GM19324 (cell line): ENCODE data around the gene CNEP1R1.
"Not testable (repeated sequence)": the region's sequence is repeated elsewhere in the genome, so short reads cannot be mapped to it uniquely, and the experiment has no call there.

Experiments
- ATAC-seq: cut with Tn5 transposase; IDR thresholded peaks from one replicate; pipeline ENCODE4 v1.9.1; 2021; ENCODE audit warnings: mild to moderate bottlenecking, moderate library complexity; ENCODE audit not compliant: unreplicated experiment, low FRiP score

The CNEP1R1 gene

DNA sequence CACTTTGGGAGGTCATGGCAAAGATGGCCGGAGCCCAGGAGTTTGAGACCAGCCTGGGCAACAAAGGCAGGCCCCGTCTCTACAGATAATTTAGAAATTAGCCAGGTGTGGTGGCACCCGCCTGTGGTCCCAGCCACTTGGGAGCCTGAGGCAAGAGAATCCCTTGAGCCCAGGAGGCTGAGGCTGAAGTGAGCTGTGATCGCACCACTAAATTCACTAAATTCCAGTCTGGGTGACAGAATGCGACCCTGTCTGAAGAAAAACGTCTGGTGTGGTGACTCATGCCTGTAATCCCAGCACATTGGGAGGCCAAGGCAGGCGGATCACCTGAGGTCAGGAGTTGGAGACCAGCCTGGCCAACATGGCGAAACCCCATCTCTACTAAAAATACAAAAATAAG lies 10.8 kb upstream of the CNEP1R1 start:
- ATAC-seq: not testable (repeated sequence)

DNA sequence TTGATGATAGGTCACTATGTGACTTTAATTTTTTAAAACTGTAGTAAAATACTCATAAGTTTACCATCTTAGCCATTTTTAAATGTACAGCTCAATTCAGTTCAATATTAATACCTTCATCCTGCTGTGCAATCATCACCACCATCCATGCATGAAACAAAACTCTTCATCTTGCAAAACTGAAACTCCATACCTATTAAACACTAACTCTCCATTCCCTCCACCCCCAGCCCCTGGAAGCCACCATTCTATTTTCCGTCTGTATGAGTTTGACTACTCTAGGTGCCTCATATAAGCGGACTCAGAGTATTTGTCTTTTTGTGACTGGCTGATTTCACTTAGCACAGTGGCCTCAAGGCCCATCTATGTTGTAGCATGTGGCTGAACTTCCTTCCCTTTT lies 9.4 kb upstream of the CNEP1R1 start:
- ATAC-seq: no peak

DNA sequence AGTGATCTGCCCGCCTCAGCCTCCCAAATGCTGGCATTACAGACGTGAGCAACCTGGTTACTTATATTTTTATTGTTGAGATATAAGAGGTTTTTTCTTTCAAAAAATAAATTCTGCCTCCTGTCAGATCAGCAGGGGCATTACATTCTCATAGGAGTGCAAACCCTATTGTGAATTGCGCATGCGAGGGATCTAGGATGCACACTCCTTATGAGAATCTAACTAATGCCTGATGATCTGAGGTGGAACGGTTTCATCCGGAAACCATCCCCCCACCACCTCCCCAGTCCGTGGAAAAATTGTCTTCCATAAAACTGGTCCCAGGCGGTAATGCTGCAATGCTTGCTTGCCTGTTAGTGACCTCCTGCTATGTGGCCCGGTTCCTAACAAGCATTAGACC lies 7.5 kb upstream of the CNEP1R1 start:
- no peak for ATAC-seq

DNA sequence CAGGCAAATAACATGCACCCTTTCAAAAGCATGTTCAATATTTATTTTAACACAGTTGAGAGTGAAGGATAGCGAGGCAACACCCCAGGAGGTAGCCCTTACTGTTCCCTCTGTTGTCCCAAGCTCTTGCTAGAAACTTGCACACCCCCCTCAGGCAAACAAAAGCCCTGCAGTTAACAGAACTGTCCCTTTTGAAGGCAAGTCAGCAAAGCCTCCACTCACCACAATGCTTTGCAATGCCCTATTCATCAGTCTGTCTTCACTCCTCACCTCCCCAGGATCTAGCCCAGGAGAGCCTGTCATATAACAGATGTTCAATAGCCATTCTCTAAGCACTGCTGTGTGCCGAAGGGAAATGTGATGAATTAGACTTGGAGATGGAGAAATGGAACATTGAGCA lies 3.5 kb upstream of the CNEP1R1 start:
- ATAC-seq: no peak

DNA sequence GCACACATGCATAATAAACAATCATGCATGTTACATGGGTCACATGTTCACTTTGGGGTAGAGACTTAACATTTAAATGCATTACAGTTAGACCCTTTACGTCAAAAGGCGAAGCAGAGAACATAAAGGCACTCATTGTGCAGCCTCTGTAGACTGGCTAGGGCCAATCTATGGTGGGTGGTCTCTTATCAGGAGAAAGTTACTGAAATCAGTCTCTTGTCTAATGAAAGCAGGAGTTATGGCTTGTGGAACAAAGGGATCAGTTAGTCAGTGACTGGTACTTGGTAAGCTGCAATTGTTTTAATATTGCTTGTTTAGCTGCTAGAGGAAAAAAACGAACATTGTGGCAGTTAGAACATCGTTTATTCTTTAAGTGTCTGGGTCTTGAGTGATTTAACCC lies 1.4 kb upstream of the CNEP1R1 start:
- ATAC-seq: no peak

DNA sequence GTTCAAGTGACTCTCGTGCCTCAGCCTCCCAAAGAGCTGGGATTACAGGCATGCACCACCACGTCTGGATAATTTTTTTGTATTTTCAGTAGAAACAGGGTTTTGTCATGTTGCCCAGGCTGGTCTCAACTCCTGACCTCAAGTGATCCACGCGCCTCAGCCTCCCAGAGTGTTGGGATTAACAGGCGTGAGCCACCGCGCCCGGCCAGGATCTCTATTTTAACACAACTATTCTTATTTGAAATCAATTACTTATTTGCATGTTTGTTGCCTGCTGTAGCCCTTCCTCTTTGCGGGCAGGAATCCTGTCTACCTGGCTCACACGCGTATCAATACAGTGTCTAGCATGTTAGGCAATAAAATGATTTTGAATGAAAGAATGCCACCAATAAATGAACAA lies 818 bp upstream of the CNEP1R1 start:
- no peak for ATAC-seq

DNA sequence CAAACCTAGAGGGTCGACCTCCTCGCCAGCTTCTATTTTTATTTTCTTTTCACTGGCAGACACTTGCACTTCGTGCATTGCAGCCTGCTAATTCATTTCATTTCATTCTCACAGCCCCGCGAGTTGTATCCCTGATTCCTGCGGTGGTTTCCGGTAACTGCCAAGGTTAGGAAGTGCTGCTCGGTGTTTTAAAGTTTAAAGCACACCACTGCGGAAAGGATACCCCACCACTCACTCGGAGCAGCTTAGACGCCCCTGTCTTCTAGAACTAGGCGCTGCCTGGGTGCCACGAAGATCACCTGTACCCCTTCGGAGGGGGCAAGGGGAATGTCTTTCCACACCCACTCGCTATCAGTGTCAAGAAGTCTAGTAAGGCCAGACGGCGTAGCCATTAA lies 509 bp downstream of the CNEP1R1 start:
- ATAC-seq: peak; percentile 2

DNA sequence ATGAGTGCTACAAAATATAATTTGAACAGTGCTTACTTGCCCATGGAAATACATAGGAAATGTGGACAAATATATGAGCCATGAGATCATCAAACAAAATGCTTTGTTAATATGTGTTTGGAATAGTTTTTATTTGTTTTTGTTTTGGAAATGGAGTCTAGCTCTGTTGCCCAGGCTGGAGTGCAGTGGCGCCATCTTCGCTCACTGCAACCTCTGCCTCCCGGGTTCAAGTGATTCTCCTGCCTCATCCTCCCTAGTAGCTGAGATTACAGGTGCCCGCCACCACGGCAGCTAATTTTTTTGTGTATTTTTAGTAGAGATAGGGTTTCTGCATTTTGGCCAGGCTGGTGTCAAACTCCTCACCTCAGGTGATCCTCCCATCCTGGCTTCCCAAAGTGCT lies 2.8 kb downstream of the CNEP1R1 start:
- ATAC-seq: no peak

DNA sequence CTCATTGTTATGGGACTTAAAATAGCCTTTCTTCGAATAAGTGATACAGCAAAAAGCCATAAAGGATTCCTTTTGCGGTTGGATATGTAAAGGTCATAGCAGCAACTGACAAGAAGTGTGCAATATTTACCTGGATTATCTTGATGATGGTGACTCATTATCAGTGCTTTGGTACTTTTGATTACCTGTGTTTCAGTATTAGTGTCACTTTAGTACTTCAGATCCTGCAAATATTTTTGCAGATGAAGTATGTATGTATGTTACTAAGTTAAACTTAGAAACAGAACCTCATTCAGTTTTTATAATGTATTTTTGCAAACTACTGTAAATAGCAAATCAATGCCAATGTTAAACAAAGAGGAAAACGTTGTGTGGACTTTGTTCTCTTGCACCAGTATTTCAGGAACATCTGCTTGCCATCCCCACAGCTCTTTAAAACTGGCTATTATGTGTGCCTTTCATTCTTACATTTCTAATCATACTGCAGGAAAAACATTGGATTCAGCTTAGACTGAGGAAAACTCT lies 10.5 kb downstream of the CNEP1R1 start:
- no peak for ATAC-seq

DNA sequence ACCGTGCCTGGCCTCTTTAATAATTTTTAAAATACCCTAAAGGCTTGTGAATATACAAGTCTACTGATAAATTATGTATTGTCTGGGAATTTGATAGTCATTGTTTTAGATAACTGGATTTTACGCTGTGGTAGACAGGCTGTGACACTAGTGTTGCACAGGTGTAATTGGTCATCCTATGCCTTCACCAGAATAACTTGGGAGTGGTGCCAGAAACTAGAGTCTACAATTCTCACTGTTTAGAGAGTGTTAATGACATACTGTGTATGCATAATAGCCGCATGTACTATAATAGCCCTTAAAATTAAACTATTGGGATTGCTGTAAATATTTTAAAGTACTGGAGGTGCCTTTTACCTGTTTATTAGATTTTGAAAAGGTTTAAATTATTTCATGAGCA lies 11.4 kb downstream of the CNEP1R1 start:
- ATAC-seq: no peak

DNA sequence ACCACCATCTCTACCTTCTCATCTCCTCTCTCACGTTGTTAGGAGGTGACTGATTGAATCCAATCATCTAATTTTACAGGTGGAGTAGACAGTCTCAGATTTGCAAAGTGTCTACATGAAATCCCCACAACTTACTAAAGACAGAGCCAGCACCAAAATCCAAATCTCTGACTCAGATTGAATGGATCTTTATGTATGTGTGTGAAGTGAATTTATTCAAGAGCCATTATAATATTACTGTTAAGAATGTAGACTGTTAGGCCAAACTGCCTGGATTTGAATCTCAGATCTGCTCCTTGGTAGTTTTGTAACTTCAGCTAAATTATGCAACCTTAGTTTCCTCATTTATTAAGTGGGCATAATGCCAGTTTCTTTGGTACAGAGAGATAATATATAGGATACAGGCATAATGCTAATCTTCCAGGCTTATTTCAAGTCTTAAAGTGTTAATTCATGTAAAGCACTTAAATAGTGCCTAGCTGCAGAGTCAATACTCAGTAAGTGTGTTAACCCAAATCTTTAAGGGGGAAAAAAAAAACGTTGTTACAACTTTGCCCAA lies 12.7 kb downstream of the CNEP1R1 start:
- ATAC-seq: no peak

DNA sequence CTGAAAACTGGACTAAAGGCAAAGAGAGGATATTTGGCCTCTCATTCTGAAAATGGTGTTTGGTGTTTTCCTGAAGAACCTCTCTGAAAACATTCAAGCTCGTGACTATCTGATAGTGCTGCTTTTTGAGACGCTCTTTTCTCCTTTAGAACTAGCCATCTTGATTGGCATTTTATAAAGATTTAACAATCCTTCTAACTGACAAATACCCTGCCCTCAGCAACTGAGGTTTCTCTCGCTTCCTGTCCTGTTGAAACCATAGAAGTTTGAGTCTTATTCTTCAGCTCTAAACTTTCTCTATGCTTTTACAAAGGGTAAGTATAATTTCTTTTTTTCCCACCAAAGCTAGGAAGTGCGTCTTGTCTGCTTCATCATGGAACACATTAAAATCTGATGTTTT lies 13.3 kb downstream of the CNEP1R1 start:
- ATAC-seq: no peak

DNA sequence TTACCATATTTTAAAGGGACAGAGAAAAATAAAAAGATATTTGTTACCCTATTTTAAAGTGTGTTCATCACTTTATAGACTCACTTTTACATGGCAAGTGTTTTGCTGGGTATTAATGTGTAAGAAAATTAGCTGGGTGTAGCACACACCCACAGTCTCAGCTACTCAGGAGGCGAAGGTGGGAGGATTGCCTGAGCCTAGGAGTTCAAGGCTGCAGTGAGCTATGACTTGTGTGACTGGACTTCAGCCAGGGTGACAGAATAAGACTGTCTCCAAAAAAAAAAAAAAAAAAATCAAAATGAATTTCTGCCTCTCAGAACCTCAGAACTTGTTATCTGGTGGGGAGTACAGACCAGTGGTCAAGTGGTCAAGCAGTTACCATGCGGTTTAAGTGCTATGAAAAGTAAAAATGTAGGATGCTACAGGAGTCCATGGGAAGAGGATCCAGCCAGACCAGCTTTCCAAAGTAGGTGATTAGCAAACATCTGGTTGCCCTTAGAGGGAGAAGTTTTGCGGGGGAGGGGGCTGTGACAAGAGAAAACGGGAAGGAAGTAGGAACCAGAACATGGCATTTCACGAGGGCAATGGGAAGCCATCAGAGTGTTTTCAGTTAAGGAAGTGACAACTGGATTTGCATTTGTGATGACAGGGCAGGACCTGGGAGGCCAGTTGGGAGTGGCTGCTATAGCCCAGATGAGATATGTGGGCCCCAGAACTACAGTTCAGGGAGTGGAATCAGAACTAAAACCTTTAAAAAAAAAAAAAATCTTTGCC lies 13.9 kb downstream of the CNEP1R1 start:
- ATAC-seq: no peak

DNA sequence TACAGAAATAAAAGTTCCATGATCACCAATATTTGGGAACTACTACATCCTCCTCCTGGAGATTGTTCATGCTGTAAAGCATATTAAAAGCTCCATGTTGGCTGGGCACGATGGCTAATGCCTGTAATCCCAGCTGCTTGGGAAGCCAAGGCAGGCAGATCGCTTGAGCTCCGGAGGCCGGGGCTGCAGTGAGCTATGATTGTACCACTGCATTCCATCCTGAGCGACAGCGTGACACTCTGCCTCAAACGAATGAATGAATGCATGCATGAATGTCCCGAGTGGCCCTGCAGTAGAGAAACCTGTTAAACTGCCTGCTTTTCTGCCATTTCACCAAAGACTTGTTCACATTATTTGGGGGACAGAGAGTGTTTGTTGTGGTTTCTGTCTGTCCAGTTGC lies 15.0 kb downstream of the CNEP1R1 start:
- no peak for ATAC-seq

DNA sequence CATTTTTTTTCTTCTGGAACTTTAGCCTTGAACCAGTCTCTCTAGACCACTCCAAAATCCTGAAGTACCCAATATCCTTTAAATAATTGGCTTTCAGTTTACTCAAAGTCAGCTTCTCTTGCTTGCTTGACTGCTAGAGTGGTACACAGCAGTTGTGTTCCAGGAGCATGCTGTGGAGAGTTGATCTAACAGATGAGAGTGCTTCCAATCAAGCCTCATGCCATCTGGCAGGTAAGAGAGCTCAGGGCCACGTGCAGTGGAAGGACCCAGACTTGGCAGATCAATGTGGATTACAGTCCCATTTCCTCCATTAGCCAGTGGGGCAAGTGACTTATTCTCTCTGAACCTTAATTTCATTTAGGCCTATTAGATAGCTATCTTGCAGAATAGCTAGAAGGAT lies 15.7 kb downstream of the CNEP1R1 start:
- no peak for ATAC-seq

DNA sequence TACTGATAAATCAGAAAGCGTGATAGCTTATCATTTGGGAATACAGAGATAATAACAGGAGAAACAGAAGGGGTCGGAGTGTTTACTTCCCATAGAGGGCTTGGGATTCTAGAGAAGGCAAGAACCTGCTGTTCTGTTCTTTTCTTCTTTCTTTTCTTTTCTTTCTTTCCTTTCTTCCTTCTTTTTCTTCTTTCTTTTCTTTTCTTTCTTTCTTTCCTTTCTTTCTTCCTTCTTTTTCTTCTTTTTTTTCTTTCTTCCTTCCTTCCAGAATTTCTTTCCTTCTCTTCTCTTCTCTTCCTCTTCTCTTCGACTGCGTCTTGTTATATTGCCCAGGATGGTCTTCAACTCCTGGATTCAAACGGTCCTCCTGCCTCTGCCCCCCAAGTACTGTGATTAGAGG lies 18.3 kb downstream of the CNEP1R1 start:
- ATAC-seq: no peak

DNA sequence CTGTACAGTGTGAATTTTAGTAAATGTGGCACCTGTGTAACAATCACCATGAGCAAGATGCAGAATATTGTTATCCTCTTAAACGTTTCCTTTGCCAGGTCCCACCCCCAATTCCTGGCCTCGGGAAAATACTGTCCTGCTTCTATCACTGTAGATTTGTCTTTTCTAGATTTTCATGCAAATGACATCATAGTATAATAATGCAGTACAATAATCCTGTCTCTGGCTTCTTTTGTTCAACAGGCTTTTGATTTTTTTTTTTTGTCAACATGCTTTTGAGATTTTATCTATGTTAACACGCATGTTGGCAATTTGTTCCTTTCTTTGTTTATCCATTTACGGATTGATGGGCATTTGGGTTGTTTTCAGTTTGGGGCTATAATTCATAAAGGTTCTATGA lies 20.4 kb downstream of the CNEP1R1 start:
- ATAC-seq: no peak

DNA sequence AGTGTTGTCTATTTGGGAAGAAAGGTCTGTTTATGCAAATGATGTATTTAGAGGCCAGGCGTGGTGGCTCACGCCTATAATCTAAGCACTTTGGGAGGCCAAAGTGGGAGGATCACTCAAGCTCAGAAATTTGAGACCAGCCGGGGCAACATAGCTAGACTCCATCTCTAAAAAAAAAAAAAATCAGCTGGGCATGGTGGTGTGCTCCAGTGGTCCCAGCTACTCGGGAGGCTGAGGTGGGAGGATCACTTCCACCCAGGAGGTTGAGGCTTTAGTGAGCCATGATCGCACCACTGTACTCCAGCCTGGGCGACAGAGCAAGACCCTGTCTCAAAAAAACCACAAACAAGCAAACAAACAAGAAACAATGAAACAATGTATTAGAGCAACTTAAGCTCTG lies 21.8 kb downstream of the CNEP1R1 start:
- ATAC-seq: no peak

DNA sequence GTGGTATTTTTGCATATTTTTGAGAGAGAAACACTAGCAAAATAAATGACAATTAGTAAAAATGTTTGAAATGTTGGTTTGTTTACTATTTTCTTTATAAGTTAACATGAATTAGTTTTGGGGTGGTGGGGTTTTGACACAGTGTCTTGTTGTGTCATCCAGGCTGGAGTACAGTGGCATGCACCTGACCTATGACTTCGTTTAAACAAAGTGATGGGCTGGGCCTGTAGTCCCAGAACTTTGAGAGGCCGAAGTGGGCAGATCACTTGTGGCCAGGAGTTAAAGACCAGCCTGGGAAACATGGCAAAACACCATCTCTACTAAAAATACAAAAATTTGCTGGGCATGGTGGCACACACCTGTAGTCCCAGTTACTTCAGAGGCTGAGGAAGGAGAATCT lies 22.8 kb downstream of the CNEP1R1 start:
- ATAC-seq: no peak

DNA sequence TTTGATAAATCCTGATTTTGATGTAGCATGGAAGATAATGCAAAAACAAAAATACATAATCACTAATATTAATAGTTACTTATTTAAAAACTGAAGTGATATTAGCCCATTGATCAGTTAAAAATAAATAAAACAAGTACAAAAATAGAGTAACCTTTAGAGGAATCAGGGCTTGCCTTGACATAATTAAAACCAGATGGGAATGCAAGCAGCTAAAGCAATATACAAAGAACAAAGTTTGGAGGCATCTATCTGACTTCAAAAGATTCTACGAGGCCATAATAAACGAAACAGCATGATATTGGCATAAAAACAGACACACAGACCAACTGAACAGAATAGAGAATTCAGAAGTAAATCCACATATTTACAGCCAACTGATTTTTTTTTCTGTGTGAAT lies 25.8 kb downstream of the CNEP1R1 start:
- no peak for ATAC-seq

DNA sequence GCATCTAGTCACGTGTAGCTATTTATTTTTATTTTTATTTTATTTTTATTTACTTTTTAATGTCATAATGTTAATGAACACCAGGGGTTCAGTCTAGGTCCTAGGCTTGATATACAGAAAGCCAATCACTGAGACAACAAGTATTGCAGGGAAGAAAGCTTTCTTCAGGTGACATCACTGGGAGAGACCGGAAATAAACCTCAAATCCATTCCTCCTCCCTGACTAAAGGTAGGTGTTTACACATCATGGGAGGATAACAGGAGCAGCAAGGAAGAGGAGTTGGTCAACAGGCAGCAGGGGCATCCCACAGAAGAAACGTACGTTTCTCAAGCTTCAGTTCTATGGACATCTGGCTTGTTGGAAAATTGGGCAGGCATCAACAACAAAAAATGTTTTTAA lies 31.2 kb downstream of the CNEP1R1 start:
- ATAC-seq: no peak

DNA sequence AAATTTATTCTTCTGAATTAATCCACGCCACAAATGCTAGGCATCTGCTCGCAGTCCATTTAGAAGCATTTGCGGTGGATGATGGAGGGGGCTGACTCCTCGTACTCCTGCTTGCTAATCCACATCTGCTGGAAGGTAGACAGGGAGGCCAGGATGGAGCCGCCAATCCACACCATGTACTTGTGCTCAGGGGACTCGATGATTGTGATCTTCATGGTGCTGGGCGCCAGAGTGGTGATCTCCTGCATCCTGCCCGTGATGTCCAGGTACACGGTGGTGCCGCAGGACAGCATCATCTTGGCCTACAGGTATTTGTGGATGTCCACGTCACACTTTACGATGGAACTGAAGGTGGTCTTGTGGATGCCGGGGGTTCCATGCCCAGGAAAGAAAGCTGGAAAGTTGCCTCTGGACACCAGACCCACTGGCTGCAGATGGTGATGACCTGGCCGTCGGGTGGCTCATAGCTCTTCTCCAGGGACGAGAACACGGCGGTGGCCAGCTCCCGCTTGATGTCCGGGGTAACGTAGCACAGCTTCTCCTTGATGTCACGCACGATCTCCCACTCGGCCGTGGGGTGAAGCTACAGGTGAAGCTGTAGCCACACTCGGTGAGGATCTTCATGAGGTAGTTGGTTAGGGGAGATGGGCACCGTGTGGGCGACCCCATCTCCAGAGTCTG lies 33.2 kb downstream of the CNEP1R1 start:
- ATAC-seq: no peak
